ENCODE measurements around the gene BPHL.
"Not testable (repeated sequence)": the region's sequence is repeated elsewhere in the genome, so short reads cannot be mapped to it uniquely, and the experiment has no call there.

The BPHL gene

GRCh38 chr6:3186974-3187382 is 68.5 kb downstream of the BPHL start:
- no peak for DNase-seq

DNA sequence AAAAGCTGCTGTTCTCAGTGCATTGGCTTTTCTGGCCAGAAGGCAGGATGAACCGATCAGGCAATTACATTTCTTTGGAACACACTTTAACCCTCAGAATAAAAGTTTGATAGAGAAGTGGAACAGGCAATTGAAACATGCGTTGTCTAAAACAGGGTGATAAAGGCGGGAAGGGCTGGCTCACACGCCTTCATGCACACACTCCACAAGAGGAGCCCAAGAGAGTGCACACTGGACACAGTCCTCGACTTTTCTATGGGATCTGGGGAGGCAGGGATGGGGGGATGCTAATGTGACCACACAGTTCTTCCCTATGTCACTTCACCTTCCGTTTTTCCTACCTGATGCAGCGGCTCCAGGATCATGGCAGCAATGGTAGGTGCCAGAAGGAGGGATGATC is 69.8 kb downstream of the BPHL start:
- no peak for DNase-seq

DNA sequence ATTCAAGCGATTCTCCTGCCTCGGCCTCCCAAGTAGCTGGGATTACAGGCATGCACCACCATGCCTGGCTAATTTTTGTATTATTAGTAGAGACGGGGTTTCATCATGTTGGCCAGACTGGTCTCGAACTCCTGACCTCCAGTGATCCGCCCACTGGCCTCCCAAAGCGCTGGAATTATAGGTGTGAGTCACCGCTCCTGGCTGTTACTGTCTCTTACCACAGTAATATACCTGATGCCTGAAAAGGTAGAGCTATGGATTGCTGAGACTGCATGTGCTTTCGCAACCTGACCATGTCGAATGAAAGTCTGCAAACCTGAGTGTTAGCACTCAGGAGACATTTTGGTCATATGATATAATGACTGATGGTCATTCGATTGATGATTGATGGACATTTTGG is 70.7 kb downstream of the BPHL start:
- DNase-seq: not testable (repeated sequence)

- no peak for DNase-seq
Observed at GRCh38 chr6:3190056-3190455, 71.5 kb downstream of the BPHL start.

GRCh38 chr6:3190779-3191178 is 72.3 kb downstream of the BPHL start:
- DNase-seq: no peak

DNA sequence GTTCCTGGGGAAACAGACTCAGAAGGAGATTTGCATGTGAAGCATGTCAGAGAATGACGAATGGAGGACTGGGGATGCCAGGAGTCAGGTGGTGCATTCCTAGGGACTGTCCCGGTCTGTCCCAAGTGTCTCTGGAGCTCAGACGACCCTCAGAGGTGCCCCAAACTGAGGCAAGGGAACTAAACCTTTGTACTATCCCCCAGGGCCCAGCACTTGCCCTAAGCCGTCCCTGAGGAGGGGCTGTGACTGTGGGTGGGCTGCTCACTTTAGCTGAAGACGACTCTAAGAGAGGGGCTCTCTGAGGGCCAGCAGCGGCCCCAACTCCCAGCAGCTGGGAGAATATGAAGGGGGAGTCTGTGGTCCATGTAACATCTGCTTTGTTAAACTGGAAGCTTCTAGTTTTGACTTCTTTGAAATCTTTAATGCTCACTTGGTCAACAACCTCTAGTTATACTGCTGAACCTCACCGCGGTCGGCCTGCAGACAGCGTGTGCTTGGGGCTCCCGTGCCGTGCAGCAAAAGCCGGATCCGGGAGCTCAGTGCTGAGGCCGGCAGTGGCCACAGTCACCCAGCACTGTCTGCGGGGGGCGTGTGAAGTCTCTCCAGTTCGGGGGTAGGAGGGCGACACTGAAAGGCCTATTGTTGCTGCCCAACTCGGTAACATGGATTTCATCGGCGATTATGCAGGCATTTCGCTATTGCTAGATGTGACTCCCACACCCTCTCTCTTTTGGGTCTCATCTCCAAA is 74.8 kb downstream of the BPHL start:
- no peak for DNase-seq

DNA sequence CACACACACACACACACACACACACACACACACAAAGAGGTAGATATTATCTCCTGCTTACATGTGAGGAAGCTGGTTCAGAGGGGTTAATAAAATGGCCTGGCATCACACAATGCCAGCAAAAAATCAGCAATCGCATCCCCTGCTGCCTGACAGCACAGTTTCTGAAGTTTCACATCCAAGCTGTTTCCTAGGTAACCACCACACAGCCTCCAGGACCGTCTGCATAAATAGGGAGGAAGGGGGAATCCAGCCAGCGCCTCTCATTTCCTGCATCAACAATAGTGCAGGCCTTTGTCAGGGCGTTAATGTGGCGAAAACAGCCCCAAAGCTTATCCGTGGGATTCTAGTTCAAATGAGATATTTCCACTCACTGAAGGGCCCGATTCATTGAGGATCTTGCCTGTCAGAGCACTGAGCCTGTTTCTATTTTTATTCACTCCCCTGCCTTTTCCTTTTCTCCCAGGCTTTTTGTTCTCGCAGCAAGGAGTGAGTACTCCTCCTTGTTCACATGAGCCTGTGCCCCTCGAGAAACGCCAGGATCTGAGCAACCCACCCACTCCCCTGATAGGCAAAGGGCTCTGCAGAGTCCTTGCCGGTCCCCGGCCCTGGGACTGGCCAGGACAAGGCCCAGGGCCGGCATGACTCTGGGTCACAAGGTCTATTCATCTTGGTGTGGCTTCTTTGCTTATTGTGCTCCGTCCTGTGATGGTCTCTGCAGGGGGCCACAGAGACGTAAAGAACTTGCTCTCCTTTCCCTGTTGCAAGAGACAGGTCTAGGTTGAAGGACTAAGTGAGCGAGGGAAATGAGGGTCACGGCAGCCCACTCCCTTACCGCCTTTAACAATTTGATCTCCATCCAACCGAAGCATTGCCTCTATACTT is 76.3 kb downstream of the BPHL start:
- DNase-seq: peak; percentile 39

GRCh38 chr6:3195420-3195694 is 76.8 kb downstream of the BPHL start:
- DNase-seq: no peak

DNA sequence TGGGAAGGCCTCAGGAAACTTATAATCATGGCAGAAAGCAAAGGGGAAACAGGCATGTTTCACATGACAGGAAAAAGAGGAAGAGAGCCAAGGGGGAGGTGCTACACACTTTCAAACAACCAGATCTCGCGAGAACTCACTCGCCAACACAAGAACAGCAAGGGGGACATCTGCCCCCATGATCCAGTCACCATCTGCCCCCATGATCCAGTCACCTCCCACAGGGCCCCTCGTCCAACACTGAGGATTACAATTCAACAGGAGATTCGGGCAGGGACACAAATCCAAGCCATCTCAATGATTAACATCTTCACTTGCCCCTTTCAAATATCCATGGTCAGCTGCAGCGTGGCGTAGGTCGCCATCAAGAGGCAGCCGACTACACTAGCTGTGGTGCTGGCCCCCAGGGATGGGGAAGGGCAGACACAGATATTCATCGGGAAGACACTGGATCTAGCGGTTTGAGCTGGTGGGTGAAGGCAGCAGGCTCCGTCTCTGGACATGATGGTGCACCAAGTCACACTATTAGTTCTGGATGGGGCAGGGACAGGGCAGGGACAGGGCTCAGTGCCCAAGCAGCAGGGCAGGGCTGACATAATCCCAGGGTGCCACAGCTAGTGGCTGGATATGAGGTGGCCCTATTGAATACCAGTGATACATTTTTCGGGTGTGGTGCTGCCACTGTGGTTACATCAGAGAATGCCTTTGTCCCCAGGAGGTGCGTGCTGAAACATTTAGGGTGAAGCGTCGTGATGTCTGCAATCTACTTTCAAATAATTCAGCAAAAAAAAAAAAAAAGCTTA is 77.4 kb downstream of the BPHL start:
- DNase-seq: no peak

DNA sequence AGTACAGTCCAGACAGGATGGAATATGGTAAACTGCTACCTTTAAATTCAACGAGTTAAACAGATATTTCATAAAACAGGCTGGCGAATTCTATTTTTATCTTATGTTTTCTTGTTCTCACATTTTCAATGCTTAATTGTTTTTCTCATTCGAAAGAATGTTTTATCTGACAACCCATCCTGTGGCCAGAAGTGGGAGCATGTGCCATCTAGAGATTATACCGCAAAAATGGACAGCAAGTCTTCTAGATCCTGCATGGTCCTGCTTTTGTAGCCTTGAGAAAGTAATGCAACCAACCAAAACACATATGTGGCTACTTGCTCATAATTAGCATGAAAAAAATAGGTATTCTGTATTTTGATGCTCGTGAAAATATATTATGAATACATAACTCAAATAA is 78.3 kb downstream of the BPHL start:
- no peak for DNase-seq

- DNase-seq: not testable (repeated sequence)
Observed at GRCh38 chr6:3197734-3198133, 79.2 kb downstream of the BPHL start.

DNA sequence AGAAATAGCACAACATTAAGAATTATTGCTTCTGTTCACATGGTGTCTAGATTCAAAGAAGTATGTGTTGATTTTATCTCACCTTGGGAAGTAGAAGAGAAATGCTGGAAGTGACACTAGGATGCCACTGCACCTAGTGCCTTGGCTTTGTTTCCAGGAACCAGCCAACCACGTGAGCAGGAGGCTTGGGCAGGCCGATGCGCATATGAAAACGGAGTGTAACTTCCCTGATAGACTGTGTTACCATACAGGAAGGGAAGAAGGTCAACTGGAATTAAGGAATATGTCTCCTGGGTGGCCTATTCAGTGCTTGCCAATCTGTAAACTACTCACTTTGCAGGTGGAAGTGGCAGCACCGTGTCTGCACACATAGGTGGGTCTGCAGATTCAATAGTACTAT is 80.9 kb downstream of the BPHL start:
- DNase-seq: no peak

GRCh38 chr6:3200682-3201081 is 82.2 kb downstream of the BPHL start:
- DNase-seq: no peak

DNA sequence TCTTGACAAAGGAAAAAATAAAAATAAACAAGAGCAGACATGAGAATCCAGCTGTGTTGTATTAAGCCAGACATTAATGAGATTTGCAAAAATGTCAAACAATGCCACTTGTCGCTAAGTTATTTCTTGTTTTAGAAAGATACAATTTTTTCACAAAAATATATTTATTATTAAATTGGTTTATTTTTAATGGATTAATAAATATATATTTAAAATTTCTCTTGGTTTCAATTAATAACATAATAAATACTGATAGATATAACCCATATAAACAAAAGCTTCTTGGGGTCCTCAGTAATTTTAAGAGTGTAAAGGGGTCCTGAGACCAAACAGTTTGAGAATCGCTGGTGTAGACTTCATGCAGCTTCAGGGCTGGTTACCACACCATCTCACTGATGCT is 82.9 kb downstream of the BPHL start:
- no peak for DNase-seq

Data from NCI-H1105 treated with DMSO at 0.1 percent for 48 hours (cell line).